ENCODE measurements around the gene MSL3B.
A peak's percentile ranks its signal among the peaks of the same experiment; 100 is the strongest.

The MSL3B gene

DNA sequence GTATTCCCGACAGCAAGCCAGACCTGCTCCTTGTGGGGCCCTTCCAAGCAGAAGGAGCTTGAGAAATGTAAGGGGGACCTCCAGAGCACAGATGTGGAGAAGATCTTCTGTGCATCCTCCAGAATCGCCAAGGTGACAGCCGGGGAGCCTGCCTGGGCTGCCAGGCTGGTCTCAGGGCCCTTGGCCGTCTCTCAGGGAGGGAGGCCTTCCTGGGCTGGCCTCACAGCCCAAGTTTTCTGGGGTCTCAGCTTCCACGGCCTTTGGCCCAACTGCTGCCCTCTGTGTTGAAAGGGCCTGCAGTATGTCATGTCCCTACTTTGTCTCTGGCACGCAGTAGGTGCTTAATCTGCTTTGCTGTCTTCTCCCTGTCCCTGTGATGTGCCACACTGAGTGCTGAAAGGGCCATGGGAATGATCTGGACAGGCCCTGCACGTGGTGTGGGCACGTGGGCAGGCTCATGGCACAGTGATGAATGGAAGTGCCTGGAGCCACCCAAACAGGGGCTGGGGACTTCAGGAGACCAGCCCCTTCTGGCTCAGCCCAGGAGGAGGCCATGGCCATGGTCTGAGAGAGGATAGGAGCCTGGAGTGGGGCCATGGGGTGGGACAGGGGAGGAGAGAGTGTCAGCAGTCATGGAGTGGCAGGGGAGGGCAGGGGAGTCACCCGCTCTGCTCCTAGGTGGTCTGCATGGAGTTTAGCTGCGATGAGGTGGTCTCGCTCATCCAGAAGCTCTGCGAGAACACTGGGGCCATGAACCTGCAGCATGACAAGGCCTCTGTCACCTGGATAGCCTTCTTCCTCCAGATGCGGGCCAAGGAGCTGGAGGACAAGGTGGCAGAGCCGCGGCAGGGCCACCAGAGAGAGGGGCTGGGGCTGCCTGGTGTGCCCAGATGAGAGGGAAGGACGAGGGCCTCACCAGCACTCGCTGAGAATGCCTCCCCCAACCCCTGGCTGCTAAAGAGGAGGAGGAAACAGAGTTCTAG is 49.3 kb downstream of the MSL3B start:
- Histone ChIP-seq H3K9ac (ENCODE audit: low read depth in 1 of 2, low read length in 2 of 2) (no peak overlapping the region), H3K4me1 (ENCODE audit: control insufficient read depth in 4 of 4, insufficient read depth in 4 of 4, low read length in 3 of 4) (peaks cover 6 to 33% (median 21%) of the 10 kb centered on the region in 4 donors), H3K4me3 (ENCODE audit: low read depth in 1 of 3, low read length in 3 of 3) (no peak overlapping the region), H3K27me3 (ENCODE audit: control insufficient read depth in 4 of 4, insufficient read depth in 4 of 4, low read length in 3 of 4) (no peaks in the 10 kb centered on the region), H3K36me3 (ENCODE audit: control insufficient read depth in 4 of 4, insufficient read depth in 3 of 4, low read depth in 1 of 4, low read length in 3 of 4) (no peaks in the 10 kb centered on the region), H3K27ac (ENCODE audit: low read depth in 1 of 2, low read length in 2 of 2) (peak overlapping the region; percentile 19 to 56), H3K9me3 (ENCODE audit: control insufficient read depth in 4 of 4, low read length in 3 of 4) (no peaks in the 10 kb centered on the region)
- 84% methylated on average over 17 of the region's 17 CpGs for WGBS
- DNase-seq (ENCODE audit: low spot score): no peak
- TF ChIP-seq NR2F2 (IDR thresholded peaks at IDR 0.05): no peak
- no peak for TF ChIP-seq HNF4A (conservative IDR thresholded peaks at IDR 0.05)
- TF ChIP-seq RAD21 (IDR thresholded peaks at IDR 0.05): no peak
- no peak for TF ChIP-seq JUND (IDR thresholded peaks at IDR 0.05)
- TF ChIP-seq TAF1 (conservative IDR thresholded peaks at IDR 0.05): no peak

DNA sequence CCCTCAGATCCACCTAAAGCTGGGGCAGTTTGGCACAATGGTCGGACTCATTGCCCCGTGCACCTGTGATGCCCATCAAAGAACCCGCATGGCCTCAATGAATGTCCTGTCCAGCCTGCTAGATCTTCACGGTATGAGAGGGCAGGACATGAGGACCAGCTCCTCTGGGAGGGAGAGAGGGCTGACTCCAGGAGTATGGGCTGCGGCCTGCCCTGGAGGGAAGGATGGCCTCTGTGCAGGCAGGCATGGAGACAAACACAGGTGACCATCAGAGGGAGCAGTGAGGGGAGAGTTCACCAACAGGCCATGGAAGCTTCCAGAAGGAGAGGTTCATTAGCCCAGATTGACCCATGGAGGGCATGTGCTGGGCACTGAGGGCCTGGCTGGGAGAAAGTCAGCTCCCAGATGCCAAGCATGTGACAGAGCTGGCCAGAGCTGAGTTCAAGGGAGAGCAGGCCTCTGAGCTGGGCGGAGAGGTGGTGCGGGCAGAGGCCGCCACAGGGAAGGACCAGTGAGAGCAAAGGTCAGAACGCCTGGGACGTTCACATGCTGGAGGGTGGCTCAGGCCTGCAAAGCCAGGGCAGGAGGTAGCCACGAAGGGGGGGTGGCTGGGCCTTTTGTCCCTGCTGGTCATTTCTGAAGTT is 50.1 kb downstream of the MSL3B start:
- WGBS: 58% methylated on average over 11 of the region's 11 CpGs
- H3K27me3 ChIP-seq (ENCODE audit: control insufficient read depth in 4 of 4, insufficient read depth in 4 of 4, low read length in 3 of 4): no peaks in the 10 kb centered on the region
- DNase-seq (ENCODE audit: low spot score): no peak
- TF ChIP-seq, protein P1, sequence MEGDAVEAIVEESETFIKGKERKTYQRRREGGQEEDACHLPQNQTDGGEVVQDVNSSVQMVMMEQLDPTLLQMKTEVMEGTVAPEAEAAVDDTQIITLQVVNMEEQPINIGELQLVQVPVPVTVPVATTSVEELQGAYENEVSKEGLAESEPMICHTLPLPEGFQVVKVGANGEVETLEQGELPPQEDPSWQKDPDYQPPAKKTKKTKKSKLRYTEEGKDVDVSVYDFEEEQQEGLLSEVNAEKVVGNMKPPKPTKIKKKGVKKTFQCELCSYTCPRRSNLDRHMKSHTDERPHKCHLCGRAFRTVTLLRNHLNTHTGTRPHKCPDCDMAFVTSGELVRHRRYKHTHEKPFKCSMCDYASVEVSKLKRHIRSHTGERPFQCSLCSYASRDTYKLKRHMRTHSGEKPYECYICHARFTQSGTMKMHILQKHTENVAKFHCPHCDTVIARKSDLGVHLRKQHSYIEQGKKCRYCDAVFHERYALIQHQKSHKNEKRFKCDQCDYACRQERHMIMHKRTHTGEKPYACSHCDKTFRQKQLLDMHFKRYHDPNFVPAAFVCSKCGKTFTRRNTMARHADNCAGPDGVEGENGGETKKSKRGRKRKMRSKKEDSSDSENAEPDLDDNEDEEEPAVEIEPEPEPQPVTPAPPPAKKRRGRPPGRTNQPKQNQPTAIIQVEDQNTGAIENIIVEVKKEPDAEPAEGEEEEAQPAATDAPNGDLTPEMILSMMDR (IDR thresholded peaks at IDR 0.05; ENCODE audit: low read depth, low read length, missing input control): no peak
- peak; percentile 47 for TF ChIP-seq HNF4G (IDR thresholded peaks at IDR 0.05)
- TF ChIP-seq RXRA (IDR thresholded peaks at IDR 0.05): peak; percentile 98 to 99
- TF ChIP-seq, protein P2, sequence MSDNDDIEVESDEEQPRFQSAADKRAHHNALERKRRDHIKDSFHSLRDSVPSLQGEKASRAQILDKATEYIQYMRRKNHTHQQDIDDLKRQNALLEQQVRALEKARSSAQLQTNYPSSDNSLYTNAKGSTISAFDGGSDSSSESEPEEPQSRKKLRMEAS (IDR thresholded peaks at IDR 0.05): peak; percentile 46
- peak; percentile 69 to 84 for TF ChIP-seq HNF4A (conservative IDR thresholded peaks at IDR 0.05)
- no peak for TF ChIP-seq FOXA1 (IDR thresholded peaks at IDR 0.05)
- no peak for TF ChIP-seq GABPA (IDR thresholded peaks at IDR 0.05 in 1 of 2, conservative IDR thresholded peaks at IDR 0.05 in 1 of 2)
- TF ChIP-seq, protein P3, sequence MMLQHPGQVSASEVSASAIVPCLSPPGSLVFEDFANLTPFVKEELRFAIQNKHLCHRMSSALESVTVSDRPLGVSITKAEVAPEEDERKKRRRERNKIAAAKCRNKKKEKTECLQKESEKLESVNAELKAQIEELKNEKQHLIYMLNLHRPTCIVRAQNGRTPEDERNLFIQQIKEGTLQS (IDR thresholded peaks at IDR 0.05): no peak
- peak; percentile 75 for TF ChIP-seq SP1 (IDR thresholded peaks at IDR 0.05)
- TF ChIP-seq RAD21 (IDR thresholded peaks at IDR 0.05): peak in 1 of 2 donors; percentile 22
- H3K4me3 ChIP-seq (ENCODE audit: low read depth in 1 of 3, low read length in 3 of 3): no peak overlapping the region
- no peaks in the 10 kb centered on the region for H3K36me3 ChIP-seq (ENCODE audit: control insufficient read depth in 4 of 4, insufficient read depth in 3 of 4, low read depth in 1 of 4, low read length in 3 of 4)
- peak overlapping the region; percentile 31 to 56 for H3K27ac ChIP-seq (ENCODE audit: low read depth in 1 of 2, low read length in 2 of 2)
- H3K9ac ChIP-seq (ENCODE audit: low read depth in 1 of 2, low read length in 2 of 2): no peak overlapping the region
- peaks cover 6 to 28% (median 16%) of the 10 kb centered on the region in 4 donors for H3K4me1 ChIP-seq (ENCODE audit: control insufficient read depth in 4 of 4, insufficient read depth in 4 of 4, low read length in 3 of 4)
- no peaks in the 10 kb centered on the region for H3K9me3 ChIP-seq (ENCODE audit: control insufficient read depth in 4 of 4, low read length in 3 of 4)

DNA sequence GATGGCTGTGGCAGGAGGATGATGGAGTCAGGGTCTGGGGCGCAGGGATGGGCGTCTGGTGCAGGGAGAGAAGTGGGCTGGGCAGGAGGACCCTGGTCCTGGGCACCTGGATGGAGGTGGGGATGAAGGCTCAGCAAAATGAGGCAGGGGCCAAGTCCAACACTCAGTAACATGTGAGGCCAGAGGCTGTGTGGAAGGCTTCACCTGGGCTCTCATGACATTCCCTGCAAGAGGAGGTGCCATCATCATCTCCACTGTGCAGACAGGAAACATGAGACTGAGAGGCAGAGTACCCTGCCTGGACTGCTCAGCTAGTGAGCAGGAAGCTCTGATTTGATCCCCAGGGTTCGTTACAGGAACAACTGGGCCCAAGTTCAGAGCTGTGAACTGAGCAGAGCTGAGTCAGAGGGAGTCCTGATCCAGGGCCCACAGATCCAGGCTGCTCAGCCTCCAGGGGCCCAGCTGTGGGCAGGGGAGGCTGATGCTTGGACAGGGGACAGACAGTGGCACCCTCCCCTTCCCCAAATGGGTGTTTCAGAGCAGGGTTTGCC is 50.8 kb downstream of the MSL3B start:
- DNase-seq (ENCODE audit: low spot score): no peak
- Histone ChIP-seq H3K27me3 (ENCODE audit: control insufficient read depth in 4 of 4, insufficient read depth in 4 of 4, low read length in 3 of 4) (no peaks in the 10 kb centered on the region), H3K9ac (ENCODE audit: low read depth in 1 of 2, low read length in 2 of 2) (no peak overlapping the region), H3K27ac (ENCODE audit: low read depth in 1 of 2, low read length in 2 of 2) (peak overlapping the region; percentile 31 to 56), H3K9me3 (ENCODE audit: control insufficient read depth in 4 of 4, low read length in 3 of 4) (no peaks in the 10 kb centered on the region), H3K4me3 (ENCODE audit: low read depth in 1 of 3, low read length in 3 of 3) (no peak overlapping the region), H3K4me1 (ENCODE audit: control insufficient read depth in 4 of 4, insufficient read depth in 4 of 4, low read length in 3 of 4) (peaks cover 2 to 21% (median 13%) of the 10 kb centered on the region in 4 donors), H3K36me3 (ENCODE audit: control insufficient read depth in 4 of 4, insufficient read depth in 3 of 4, low read depth in 1 of 4, low read length in 3 of 4) (no peaks in the 10 kb centered on the region)
- WGBS: 89% methylated on average over 3 of the region's 3 CpGs
- TF ChIP-seq GABPA (IDR thresholded peaks at IDR 0.05 in 1 of 2, conservative IDR thresholded peaks at IDR 0.05 in 1 of 2): no peak
- no peak for TF ChIP-seq FOXA1 (IDR thresholded peaks at IDR 0.05)
- TF ChIP-seq, protein P4, sequence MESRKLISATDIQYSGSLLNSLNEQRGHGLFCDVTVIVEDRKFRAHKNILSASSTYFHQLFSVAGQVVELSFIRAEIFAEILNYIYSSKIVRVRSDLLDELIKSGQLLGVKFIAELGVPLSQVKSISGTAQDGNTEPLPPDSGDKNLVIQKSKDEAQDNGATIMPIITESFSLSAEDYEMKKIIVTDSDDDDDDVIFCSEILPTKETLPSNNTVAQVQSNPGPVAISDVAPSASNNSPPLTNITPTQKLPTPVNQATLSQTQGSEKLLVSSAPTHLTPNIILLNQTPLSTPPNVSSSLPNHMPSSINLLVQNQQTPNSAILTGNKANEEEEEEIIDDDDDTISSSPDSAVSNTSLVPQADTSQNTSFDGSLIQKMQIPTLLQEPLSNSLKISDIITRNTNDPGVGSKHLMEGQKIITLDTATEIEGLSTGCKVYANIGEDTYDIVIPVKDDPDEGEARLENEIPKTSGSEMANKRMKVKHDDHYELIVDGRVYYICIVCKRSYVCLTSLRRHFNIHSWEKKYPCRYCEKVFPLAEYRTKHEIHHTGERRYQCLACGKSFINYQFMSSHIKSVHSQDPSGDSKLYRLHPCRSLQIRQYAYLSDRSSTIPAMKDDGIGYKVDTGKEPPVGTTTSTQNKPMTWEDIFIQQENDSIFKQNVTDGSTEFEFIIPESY (IDR thresholded peaks at IDR 0.05): no peak
- TF ChIP-seq, protein P2 (IDR thresholded peaks at IDR 0.05): no peak
- no peak for TF ChIP-seq JUND (IDR thresholded peaks at IDR 0.05)
- TF ChIP-seq SP1 (IDR thresholded peaks at IDR 0.05): no peak
- TF ChIP-seq HNF4G (IDR thresholded peaks at IDR 0.05): no peak
- TF ChIP-seq RXRA (IDR thresholded peaks at IDR 0.05): no peak
- no peak for TF ChIP-seq HNF4A (conservative IDR thresholded peaks at IDR 0.05)
- TF ChIP-seq, protein P3 (IDR thresholded peaks at IDR 0.05): no peak
- no peak for TF ChIP-seq EGR1 (IDR thresholded peaks at IDR 0.05; ENCODE audit: low read depth in 2 of 2)
- TF ChIP-seq NR2F2 (IDR thresholded peaks at IDR 0.05): no peak
